Adrenal gland (tissue), 5 donors: ENCODE measurements around the gene NEUROG2.

ENCODE experiments used
- CTCF ChIP-seq, 6 experiments: fragments of 450-650 bp in 4 of 6; fragments of 200-600 bp in 2 of 6; sonication (generic) in 1 of 6; IDR thresholded peaks; 1 replicate in 5 of 6; 2 replicates in 1 of 6; pipeline versions ENCODE4 v1.5.1 to v1.8.0; 2016 to 2021; ENCODE audit warnings: antibody characterized with exemption in 6 of 6, mild to moderate bottlenecking in 2 of 6, moderate library complexity in 1 of 6
- POLR2A ChIP-seq, 2 donors: fragments of 450-650 bp; IDR thresholded peaks; one replicate each; pipeline ENCODE4 v1.6.1; 2017; ENCODE audit warnings: antibody characterized with exemption in 2 of 2, mild to moderate bottlenecking in 2 of 2, moderate library complexity in 1 of 2
- donor health status: DM: no; HTN: no; CAD: no.

- TF ChIP-seq CTCF (IDR thresholded peaks at IDR 0.05) (no peak), POLR2A (IDR thresholded peaks at IDR 0.05) (no peak)
Measured at GRCh38 chr4:112564706-112565270, 48.8 kb upstream of the NEUROG2 start.
